PC-3 (cell line): Measurements from ENCODE around the gene UCP2.

Source experiments
- CTCF ChIP-seq: fragments of 300-600 bp; sonication (generic); conservative IDR thresholded peaks from 2 replicates; pipeline ENCODE4 v1.5.1; 2017; ENCODE audit warnings: antibody characterized with exemption, low read depth, mild to moderate bottlenecking, low read length
- EZH2 ChIP-seq: fragments of 300-600 bp; sonication (generic); IDR thresholded peaks from one replicate; pipeline ENCODE4 v1.6.1; 2017; ENCODE audit warnings: antibody characterized with exemption, mild to moderate bottlenecking, low read length; ENCODE audit not compliant: unreplicated experiment
- EZH2phosphoT487 ChIP-seq: fragments of 300-600 bp; sonication (generic); IDR thresholded peaks from 2 replicates; pipeline ENCODE4 v1.6.1; 2018; ENCODE audit warnings: mild to moderate bottlenecking, antibody characterized with exemption, low read length, borderline replicate concordance

GRCh38 chr11:73944901-73945300, 37.7 kb downstream of the UCP2 start:
- no peak for TF ChIP-seq CTCF
- no peak for TF ChIP-seq EZH2phosphoT487
- TF ChIP-seq EZH2 = no peak
